ENCODE results near the gene ASIC5. TPM values are rescaled to one million over a fixed set of nuclear protein-coding genes. Genes with fewer than 3 reads are reported as not detected.
A peak's percentile ranks its signal among the peaks of the same experiment; 100 is the strongest.

Gene ASIC5, protein sequence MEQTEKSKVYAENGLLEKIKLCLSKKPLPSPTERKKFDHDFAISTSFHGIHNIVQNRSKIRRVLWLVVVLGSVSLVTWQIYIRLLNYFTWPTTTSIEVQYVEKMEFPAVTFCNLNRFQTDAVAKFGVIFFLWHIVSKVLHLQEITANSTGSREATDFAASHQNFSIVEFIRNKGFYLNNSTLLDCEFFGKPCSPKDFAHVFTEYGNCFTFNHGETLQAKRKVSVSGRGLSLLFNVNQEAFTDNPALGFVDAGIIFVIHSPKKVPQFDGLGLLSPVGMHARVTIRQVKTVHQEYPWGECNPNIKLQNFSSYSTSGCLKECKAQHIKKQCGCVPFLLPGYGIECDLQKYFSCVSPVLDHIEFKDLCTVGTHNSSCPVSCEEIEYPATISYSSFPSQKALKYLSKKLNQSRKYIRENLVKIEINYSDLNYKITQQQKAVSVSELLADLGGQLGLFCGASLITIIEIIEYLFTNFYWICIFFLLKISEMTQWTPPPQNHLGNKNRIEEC
- not detected in 2 replicates for total RNA-seq (2022)
- Bru-seq, nascent RNA = not detected
- percentile 2 among the genes with signal in this experiment for BruChase-seq, experiment 1, labeled RNA remaining after a 2-hour chase
- BruChase-seq, experiment 2, labeled RNA remaining after a 6-hour chase = percentile 5 among the genes with signal in this experiment
- long read RNA-seq = 0 reads

DNA sequence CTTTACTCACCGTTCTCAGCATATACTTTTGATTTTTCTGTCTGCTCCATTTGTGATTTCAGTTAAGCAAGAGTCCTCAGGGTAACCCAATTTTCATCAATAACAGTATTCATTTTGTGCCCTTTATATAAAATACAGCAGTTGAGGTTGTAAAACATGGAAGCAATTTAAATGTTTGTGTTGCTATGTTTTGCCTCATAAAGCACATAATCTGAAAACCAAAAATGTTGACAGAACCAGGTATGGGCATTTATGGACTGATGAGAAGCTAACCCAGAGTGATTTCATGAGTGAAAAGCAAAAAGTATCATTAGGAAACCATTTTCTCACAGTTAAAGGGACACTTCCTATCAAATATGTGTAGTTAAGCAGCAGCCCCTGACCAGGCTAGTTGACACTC lies at the start of gene ASIC5:
Gene ASIC5, minus strand, starts transcription at position 101 of the 400 bp plus-strand sequence. Its CDS starts 51 bp downstream, at position 50.
- Histone ChIP-seq H3K4me1 (no peaks in the 10 kb centered on the region), H3K36me3 (ENCODE audit: control insufficient read depth, insufficient read depth, low read length) (no peaks in the 10 kb centered on the region), H3K9me3 (peaks cover 7% of the 10 kb centered on the region; the same call in 1 of the 2 replicates), H3K27me3 (replicated peaks; ENCODE audit: control insufficient read depth, insufficient read depth, low read length) (no peaks in the 10 kb centered on the region), H3K4me3 (ENCODE audit: low read depth, low read length) (no peak within 1 kb of the TSS)
- H3K9me3 Mint-ChIP-seq (ENCODE audit: unreplicated experiment) = peaks cover 22% of the 10 kb centered on the region
- no peak within 1 kb of the TSS for H3K4me3 Mint-ChIP-seq (ENCODE audit: unreplicated experiment)
- H3K4me1 Mint-ChIP-seq (ENCODE audit: low read depth, unreplicated experiment) = no peaks in the 10 kb centered on the region
- no peak within 1 kb of the TSS for H3K27ac Mint-ChIP-seq (ENCODE audit: unreplicated experiment)
- no TSS peak for BruUV-seq (replicated peaks)
- intact Hi-C loops (cut with micrococcal nuclease; ENCODE audit: unreplicated experiment) = no loop called here
- TF ChIP-seq, protein P1, sequence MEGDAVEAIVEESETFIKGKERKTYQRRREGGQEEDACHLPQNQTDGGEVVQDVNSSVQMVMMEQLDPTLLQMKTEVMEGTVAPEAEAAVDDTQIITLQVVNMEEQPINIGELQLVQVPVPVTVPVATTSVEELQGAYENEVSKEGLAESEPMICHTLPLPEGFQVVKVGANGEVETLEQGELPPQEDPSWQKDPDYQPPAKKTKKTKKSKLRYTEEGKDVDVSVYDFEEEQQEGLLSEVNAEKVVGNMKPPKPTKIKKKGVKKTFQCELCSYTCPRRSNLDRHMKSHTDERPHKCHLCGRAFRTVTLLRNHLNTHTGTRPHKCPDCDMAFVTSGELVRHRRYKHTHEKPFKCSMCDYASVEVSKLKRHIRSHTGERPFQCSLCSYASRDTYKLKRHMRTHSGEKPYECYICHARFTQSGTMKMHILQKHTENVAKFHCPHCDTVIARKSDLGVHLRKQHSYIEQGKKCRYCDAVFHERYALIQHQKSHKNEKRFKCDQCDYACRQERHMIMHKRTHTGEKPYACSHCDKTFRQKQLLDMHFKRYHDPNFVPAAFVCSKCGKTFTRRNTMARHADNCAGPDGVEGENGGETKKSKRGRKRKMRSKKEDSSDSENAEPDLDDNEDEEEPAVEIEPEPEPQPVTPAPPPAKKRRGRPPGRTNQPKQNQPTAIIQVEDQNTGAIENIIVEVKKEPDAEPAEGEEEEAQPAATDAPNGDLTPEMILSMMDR (IDR thresholded peaks at IDR 0.05; ENCODE audit: insufficient read depth in 1 of 2, low read depth in 1 of 2, low read length in 1 of 2, severe bottlenecking in 1 of 2, unreplicated experiment in 1 of 2) = no peak
- no peaks in the 10 kb centered on the region for H3K27me3 Mint-ChIP-seq (ENCODE audit: insufficient read depth, unreplicated experiment)
- CTCF ChIA-PET = no interaction called here
- H3K36me3 Mint-ChIP-seq (ENCODE audit: insufficient read depth, unreplicated experiment) = no peaks in the 10 kb centered on the region
- DNase-seq = no peak
- POLR2A ChIA-PET = no interaction called here

DNA sequence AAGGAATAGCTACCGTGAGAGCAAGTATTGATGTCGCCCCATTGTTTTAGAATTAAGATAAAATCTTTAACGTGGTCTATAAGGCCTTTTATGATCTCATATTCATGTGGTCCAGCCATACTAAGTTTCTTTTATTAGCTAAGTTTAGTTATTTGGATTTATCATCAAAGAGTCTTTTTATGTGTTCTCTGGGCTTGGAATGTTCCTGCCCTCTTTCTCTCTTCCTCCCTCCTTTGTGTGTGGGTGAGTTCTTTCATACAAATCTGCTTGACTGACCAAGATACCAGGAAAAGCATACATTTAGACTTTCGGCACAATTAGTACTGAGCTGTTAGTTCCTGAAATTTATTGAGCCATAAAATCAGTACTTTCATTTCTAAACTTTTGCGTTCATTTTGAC lies 48.7 kb upstream of the ASIC5 start:
- TF ChIP-seq, protein P1 (IDR thresholded peaks at IDR 0.05; ENCODE audit: insufficient read depth in 1 of 2, low read depth in 1 of 2, low read length in 1 of 2, severe bottlenecking in 1 of 2, unreplicated experiment in 1 of 2) = no peak
- Mint-ChIP-seq H3K4me1 (ENCODE audit: low read depth, unreplicated experiment) (no peaks in the 10 kb centered on the region), H3K4me3 (ENCODE audit: unreplicated experiment) (no peak overlapping the region), H3K9me3 (ENCODE audit: unreplicated experiment) (peaks cover 14% of the 10 kb centered on the region), H3K36me3 (ENCODE audit: insufficient read depth, unreplicated experiment) (no peaks in the 10 kb centered on the region), H3K27ac (ENCODE audit: unreplicated experiment) (no peak overlapping the region), H3K27me3 (ENCODE audit: insufficient read depth, unreplicated experiment) (no peaks in the 10 kb centered on the region)
- CTCF ChIA-PET = no interaction called here
- Histone ChIP-seq H3K4me1 (no peaks in the 10 kb centered on the region), H3K36me3 (ENCODE audit: control insufficient read depth, insufficient read depth, low read length) (no peaks in the 10 kb centered on the region), H3K9me3 (no peaks in the 10 kb centered on the region; the same call in 1 of the 2 replicates), H3K4me3 (ENCODE audit: low read depth, low read length) (no peak overlapping the region), H3K27me3 (replicated peaks; ENCODE audit: control insufficient read depth, insufficient read depth, low read length) (no peaks in the 10 kb centered on the region)
- no peak for DNase-seq
- intact Hi-C loops (cut with micrococcal nuclease; ENCODE audit: unreplicated experiment) = no loop called here
- POLR2A ChIA-PET = no interaction called here
- BruUV-seq (replicated peaks) = no TSS peak

DNA sequence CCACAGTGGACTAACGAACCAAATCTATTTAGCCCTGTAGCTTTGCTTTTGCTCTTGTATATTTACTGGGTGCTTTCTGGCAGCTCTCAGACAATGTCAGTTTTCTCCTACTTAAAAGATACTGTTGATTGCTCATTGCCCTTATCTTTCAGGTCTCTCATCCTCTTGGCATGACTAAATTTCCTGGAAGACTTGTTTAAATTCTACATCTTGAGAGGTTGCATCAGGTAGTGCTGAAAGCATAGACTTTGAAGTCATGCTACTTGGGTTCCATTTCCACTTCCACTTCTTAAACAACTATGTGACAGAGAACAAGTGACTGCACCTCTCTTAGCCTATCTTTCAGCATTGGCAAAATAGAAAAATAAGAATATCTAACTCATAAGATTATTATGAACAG lies 45.8 kb upstream of the ASIC5 start:
- Histone ChIP-seq H3K9me3 (no peaks in the 10 kb centered on the region; the same call in 1 of the 2 replicates), H3K27me3 (replicated peaks; ENCODE audit: control insufficient read depth, insufficient read depth, low read length) (no peaks in the 10 kb centered on the region), H3K36me3 (ENCODE audit: control insufficient read depth, insufficient read depth, low read length) (no peaks in the 10 kb centered on the region), H3K4me3 (ENCODE audit: low read depth, low read length) (no peak overlapping the region), H3K4me1 (no peaks in the 10 kb centered on the region)
- Mint-ChIP-seq H3K4me3 (ENCODE audit: unreplicated experiment) (no peak overlapping the region), H3K9me3 (ENCODE audit: unreplicated experiment) (peaks cover 14% of the 10 kb centered on the region), H3K27ac (ENCODE audit: unreplicated experiment) (no peak overlapping the region), H3K4me1 (ENCODE audit: low read depth, unreplicated experiment) (no peaks in the 10 kb centered on the region), H3K36me3 (ENCODE audit: insufficient read depth, unreplicated experiment) (no peaks in the 10 kb centered on the region), H3K27me3 (ENCODE audit: insufficient read depth, unreplicated experiment) (no peaks in the 10 kb centered on the region)
- TF ChIP-seq, protein P1 (IDR thresholded peaks at IDR 0.05; ENCODE audit: insufficient read depth in 1 of 2, low read depth in 1 of 2, low read length in 1 of 2, severe bottlenecking in 1 of 2, unreplicated experiment in 1 of 2) = no peak
- intact Hi-C loops (cut with micrococcal nuclease; ENCODE audit: unreplicated experiment) = no loop called here
- DNase-seq = no peak
- no TSS peak for BruUV-seq (replicated peaks)
- CTCF ChIA-PET = no interaction called here
- POLR2A ChIA-PET = no interaction called here

Data from Caco-2 (cell line).